Keratinocyte (primary cell): ENCODE results near the gene CLCN4.

Experiments used
- CTCF ChIP-seq, 3 experiments: IDR thresholded peaks in 1 of 3; conservative IDR thresholded peaks in 1 of 3; optimal IDR thresholded peaks in 1 of 3; 2 replicates in 2 of 3; 3 replicates in 1 of 3; pipeline versions ENCODE3 to v1.5.1; 2011; ENCODE audit warnings: low read length in 3 of 3, mild to moderate bottlenecking in 3 of 3, moderate library complexity in 2 of 3, control low read depth in 1 of 3, inconsistent platforms in 1 of 3; ENCODE audit not compliant: insufficient read depth in 2 of 3; ENCODE audit errors: extremely low read depth in 1 of 3
- EZH2 ChIP-seq: IDR thresholded peaks from one replicate; pipeline ENCODE4 v1.6.1; 2012; ENCODE audit warnings: inconsistent platforms, mild to moderate bottlenecking, low read length, moderate library complexity

GRCh38 chrX:10107483-10107882 lies 49.3 kb upstream of the CLCN4 start:
- no peak for TF ChIP-seq EZH2
- TF ChIP-seq CTCF (optimal IDR thresholded peaks at IDR 0.05 in 1 of 3, IDR thresholded peaks at IDR 0.05 in 1 of 3, conservative IDR thresholded peaks at IDR 0.05 in 1 of 3; ENCODE audit: extremely low read depth in 1 of 3, insufficient read depth in 2 of 3, low read length in 3 of 3), result no peak
